ENCODE results near the gene EXOC1. TPM values are rescaled to one million over a fixed set of nuclear protein-coding genes. Genes with fewer than 3 reads are reported as not detected.

Gene EXOC1
- total and polyA plus RNA-seq, 10 of the 15 experiments (the other 5 are each of a cell fraction or from before 2014, with no cell fraction given), result 11.8 to 36.6 (median 21.1) TPM

- TF ChIP-seq E4F1 (IDR thresholded peaks at IDR 0.05; ENCODE audit: borderline replicate concordance, partially characterized antibody), result no peak
- no peak for TF ChIP-seq SREBF2 (IDR thresholded peaks at IDR 0.05; ENCODE audit: low read length)
- TF ChIP-seq, protein P1, sequence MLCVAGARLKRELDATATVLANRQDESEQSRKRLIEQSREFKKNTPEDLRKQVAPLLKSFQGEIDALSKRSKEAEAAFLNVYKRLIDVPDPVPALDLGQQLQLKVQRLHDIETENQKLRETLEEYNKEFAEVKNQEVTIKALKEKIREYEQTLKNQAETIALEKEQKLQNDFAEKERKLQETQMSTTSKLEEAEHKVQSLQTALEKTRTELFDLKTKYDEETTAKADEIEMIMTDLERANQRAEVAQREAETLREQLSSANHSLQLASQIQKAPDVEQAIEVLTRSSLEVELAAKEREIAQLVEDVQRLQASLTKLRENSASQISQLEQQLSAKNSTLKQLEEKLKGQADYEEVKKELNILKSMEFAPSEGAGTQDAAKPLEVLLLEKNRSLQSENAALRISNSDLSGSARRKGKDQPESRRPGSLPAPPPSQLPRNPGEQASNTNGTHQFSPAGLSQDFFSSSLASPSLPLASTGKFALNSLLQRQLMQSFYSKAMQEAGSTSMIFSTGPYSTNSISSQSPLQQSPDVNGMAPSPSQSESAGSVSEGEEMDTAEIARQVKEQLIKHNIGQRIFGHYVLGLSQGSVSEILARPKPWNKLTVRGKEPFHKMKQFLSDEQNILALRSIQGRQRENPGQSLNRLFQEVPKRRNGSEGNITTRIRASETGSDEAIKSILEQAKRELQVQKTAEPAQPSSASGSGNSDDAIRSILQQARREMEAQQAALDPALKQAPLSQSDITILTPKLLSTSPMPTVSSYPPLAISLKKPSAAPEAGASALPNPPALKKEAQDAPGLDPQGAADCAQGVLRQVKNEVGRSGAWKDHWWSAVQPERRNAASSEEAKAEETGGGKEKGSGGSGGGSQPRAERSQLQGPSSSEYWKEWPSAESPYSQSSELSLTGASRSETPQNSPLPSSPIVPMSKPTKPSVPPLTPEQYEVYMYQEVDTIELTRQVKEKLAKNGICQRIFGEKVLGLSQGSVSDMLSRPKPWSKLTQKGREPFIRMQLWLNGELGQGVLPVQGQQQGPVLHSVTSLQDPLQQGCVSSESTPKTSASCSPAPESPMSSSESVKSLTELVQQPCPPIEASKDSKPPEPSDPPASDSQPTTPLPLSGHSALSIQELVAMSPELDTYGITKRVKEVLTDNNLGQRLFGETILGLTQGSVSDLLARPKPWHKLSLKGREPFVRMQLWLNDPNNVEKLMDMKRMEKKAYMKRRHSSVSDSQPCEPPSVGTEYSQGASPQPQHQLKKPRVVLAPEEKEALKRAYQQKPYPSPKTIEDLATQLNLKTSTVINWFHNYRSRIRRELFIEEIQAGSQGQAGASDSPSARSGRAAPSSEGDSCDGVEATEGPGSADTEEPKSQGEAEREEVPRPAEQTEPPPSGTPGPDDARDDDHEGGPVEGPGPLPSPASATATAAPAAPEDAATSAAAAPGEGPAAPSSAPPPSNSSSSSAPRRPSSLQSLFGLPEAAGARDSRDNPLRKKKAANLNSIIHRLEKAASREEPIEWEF (IDR thresholded peaks at IDR 0.05; ENCODE audit: insufficient replicate concordance, low read depth, low read length), result no peak
- TF ChIP-seq MYB (IDR thresholded peaks at IDR 0.05; ENCODE audit: borderline replicate concordance, low read depth, low read length), result no peak
- TF ChIP-seq PML (IDR thresholded peaks at IDR 0.05; ENCODE audit: low read length), result no peak
- TF ChIP-seq, protein P2, sequence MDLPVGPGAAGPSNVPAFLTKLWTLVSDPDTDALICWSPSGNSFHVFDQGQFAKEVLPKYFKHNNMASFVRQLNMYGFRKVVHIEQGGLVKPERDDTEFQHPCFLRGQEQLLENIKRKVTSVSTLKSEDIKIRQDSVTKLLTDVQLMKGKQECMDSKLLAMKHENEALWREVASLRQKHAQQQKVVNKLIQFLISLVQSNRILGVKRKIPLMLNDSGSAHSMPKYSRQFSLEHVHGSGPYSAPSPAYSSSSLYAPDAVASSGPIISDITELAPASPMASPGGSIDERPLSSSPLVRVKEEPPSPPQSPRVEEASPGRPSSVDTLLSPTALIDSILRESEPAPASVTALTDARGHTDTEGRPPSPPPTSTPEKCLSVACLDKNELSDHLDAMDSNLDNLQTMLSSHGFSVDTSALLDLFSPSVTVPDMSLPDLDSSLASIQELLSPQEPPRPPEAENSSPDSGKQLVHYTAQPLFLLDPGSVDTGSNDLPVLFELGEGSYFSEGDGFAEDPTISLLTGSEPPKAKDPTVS (IDR thresholded peaks at IDR 0.05; ENCODE audit: low read depth, low read length), result no peak
- no peak for TF ChIP-seq PKNOX1 (IDR thresholded peaks at IDR 0.05)
- no peak for TF ChIP-seq LARP7 (IDR thresholded peaks at IDR 0.05)
- no peak for TF ChIP-seq HDAC2 (IDR thresholded peaks at IDR 0.05)
Measured at GRCh38 chr4:55819634-55820033, 33.8 kb upstream of the EXOC1 start, which contains the start of gene EXOC1L (continued).

Measured in GM12878 (cell line).